Right renal cortex interstitium (tissue), 3 donors: ENCODE data around the gene ADRA2A. TPM values are rescaled to one million over a fixed set of nuclear protein-coding genes. Genes with fewer than 3 reads are reported as not detected.

Source experiments
- DNase-seq, 3 donors: peaks; one replicate each; pipeline ENCODE4 v3.0.0-alpha.2; 2013; ENCODE audit warnings: low read depth in 3 of 3, low spot score in 2 of 3
- polyA plus RNA-seq, 3 donors: library from polyadenylated mRNA; unstranded; fragments of 120-200 nt; gene quantifications; one replicate each; pipeline ENCODE4 v1.2.1, GENCODE V29; 2013; ENCODE audit not compliant: insufficient read length in 3 of 3

The ADRA2A gene
- polyA plus RNA-seq, 3 donors, result 2.0 to 4.5 (median 3.3) TPM

- no peak for DNase-seq
Observed at GRCh38 chr10:111130471-111130870, 53.6 kb downstream of the ADRA2A start.

Other genes with a start within 250 kb of the ADRA2A start
- gene PDCD4, start 205.1 kb upstream of the ADRA2A start, polyA plus RNA-seq, result 100 to 1,000 TPM; 257 to 283 (median 268) TPM
- 10 to 100 TPM; 48.0 to 56.4 (median 49.5) TPM for gene BBIP1, start 157.8 kb upstream of the ADRA2A start, polyA plus RNA-seq
- gene SHOC2, start 157.4 kb upstream of the ADRA2A start, polyA plus RNA-seq, result 10 to 100 TPM; 39.6 to 43.2 (median 42.3) TPM